HG02870 (cell line): Measurements from ENCODE around the gene CARMIL1.

ENCODE experiments used
- ATAC-seq: cut with Tn5 transposase; IDR thresholded peaks from one replicate; pipeline ENCODE4 v1.9.1; 2021; ENCODE audit warnings: mild to moderate bottlenecking, moderate library complexity; ENCODE audit not compliant: unreplicated experiment

Gene CARMIL1

GRCh38 chr6:25332655-25333071, 53.5 kb downstream of the CARMIL1 start:
- no peak for ATAC-seq

GRCh38 chr6:25333471-25333870, 54.3 kb downstream of the CARMIL1 start:
- ATAC-seq: no peak

- ATAC-seq: peak; percentile 60
Measured at GRCh38 chr6:25334793-25335192, 55.6 kb downstream of the CARMIL1 start.

GRCh38 chr6:25336996-25337395, 57.8 kb downstream of the CARMIL1 start:
- no peak for ATAC-seq

- no peak for ATAC-seq
Measured at GRCh38 chr6:25337431-25337830, 58.3 kb downstream of the CARMIL1 start.

GRCh38 chr6:25340431-25341202, 61.4 kb downstream of the CARMIL1 start:
- ATAC-seq: peak; percentile 30

GRCh38 chr6:25341203-25341552, 62.0 kb downstream of the CARMIL1 start:
- ATAC-seq: peak; percentile 90

GRCh38 chr6:25341923-25342619, 62.9 kb downstream of the CARMIL1 start:
- no peak for ATAC-seq

- no peak for ATAC-seq
Measured at GRCh38 chr6:25342802-25343201, 63.6 kb downstream of the CARMIL1 start.

- no peak for ATAC-seq
Measured at GRCh38 chr6:25343984-25344383, 64.8 kb downstream of the CARMIL1 start.

- ATAC-seq: no peak
Measured at GRCh38 chr6:25344827-25345226, 65.7 kb downstream of the CARMIL1 start.

GRCh38 chr6:25346064-25346463, 66.9 kb downstream of the CARMIL1 start:
- no peak for ATAC-seq

- no peak for ATAC-seq
Measured at GRCh38 chr6:25350573-25350972, 71.4 kb downstream of the CARMIL1 start.

GRCh38 chr6:25351485-25351884, 72.3 kb downstream of the CARMIL1 start:
- no peak for ATAC-seq

- ATAC-seq: no peak
Measured at GRCh38 chr6:25352285-25352684, 73.1 kb downstream of the CARMIL1 start.

GRCh38 chr6:25354078-25354932, 75.1 kb downstream of the CARMIL1 start:
- no peak for ATAC-seq

GRCh38 chr6:25359191-25359861, 80.2 kb downstream of the CARMIL1 start:
- ATAC-seq: no peak

GRCh38 chr6:25359891-25360290, 80.7 kb downstream of the CARMIL1 start:
- ATAC-seq: no peak

GRCh38 chr6:25360621-25361020, 81.4 kb downstream of the CARMIL1 start:
- ATAC-seq: no peak

- no peak for ATAC-seq
Measured at GRCh38 chr6:25363427-25363826, 84.3 kb downstream of the CARMIL1 start.

GRCh38 chr6:25365154-25365553, 86.0 kb downstream of the CARMIL1 start:
- ATAC-seq: no peak
